Measurements from ENCODE around the gene PRELID1. TPM values are rescaled to one million over a fixed set of nuclear protein-coding genes. Genes with fewer than 3 reads are reported as not detected.

PRELID1 gene, protein sequence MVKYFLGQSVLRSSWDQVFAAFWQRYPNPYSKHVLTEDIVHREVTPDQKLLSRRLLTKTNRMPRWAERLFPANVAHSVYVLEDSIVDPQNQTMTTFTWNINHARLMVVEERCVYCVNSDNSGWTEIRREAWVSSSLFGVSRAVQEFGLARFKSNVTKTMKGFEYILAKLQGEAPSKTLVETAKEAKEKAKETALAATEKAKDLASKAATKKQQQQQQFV
- total RNA-seq: 79.6 and 79.9 TPM in 2 replicates

GRCh38 chr5:177303121-177303924 lies at the start of gene PRELID1, which contains the start of gene RAB24:
TSS of gene PRELID1 (plus strand) at chr5:177303799. CDS start at chr5:177303986, 187 bp downstream.
TSS of gene RAB24 (minus strand) at chr5:177303719. CDS start at chr5:177303288, 431 bp downstream.

DNA sequence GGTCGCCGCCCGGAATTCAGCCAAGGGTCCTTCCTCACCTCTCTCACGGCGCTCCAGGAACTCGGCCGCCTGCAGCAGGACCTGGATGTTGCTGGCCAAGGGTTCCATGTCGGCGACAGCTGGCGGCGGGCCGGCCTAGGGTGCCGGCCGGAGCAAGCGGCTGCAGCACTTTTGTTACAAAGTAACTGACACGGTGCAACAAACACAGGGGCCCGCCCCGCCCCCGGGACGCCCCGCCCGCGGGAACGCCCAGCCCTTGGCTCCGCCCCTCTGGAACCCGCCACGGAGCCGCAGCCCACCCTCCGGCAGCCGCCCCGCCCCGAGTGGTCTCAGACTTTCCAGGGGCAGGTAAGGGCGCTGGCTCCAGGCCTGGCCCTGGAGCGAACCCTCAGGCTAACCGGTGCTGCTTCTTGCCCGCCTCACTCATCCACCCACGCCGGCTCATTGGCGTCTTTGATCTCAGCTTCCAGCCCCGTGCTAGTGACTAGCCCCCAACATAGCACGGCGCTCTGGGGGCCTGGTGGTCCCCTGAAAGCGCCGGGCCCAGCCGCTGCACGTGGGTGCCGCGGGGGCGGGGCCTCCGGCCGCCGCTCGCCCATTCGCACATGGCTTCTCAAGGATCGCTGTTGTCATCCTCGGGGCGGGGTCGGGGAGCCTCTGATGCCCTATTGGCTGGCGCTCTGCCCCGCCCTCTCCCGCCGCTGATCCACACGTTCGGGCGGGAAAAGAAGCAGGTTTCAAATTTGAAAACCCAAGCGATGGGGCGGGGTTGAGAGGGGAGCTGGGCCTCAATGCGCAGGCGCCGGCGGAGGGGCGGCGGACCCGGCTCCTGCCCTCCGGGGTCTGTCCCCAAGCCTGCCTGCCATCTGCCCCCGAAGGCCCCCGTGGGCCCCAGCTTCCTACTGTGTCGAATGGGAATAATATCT lies 8.4 kb downstream of the PRELID1 start, which contains the start of gene MXD3:
Gene MXD3 (minus strand): TSS at position 176 of the 926 bp plus-strand sequence. CDS start 68 bp downstream, at position 108.

DNA sequence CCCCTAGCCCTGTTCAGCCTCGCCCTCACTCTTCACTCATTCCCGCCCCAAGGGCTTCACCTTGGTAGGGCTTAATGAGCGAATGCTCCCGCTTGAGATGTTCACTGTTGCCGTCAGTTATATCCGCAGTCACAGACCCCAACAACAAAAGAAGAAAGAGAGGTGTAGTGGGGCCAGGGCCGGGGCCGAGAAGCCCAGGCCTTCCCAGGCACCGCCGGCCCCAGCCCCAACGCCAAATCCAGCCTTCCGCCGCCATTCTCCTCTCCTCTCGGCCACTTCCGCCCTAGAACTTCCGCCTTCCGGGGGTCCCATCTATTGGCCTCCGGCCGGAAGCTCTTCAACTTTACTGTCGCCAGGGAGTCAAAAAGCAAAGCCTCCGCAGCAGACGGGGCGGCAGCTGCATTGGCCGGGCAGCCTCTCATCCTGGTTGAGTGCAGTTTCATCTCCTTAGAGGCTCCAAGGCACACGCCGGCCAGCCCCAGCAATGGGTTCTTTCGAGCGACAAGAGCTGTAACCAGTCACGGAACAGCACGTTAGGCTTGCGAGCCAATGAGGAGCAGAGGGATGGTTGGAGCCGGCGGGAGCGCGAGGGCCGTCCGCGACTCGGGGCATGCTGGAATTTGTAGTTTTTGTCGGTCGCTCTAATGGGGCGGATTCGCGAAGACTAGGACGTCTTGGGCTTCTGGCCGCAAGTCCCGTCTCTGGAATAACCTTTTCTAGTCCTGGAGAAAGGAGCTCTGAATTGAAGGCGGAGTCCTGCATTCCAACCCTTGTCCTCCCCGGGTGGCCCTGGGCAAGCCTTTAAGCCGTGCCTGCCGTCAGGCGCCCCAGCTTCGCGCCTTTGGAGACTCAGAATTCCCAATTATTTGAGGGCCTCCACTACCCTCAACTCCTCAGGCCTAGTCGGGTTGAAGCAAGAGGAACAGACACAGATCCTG lies 48.1 kb downstream of the PRELID1 start, which contains the start of gene LMAN2:
Gene LMAN2 (minus strand): TSS at position 277 of the 938 bp plus-strand sequence. CDS start 21 bp downstream, at position 256.

Other genes starting within 250 kb of the PRELID1 start
- 0.59 and 2.6 TPM in 2 replicates for gene FGFR4, start 216.9 kb upstream of the PRELID1 start, total RNA-seq
- gene NSD1, start 170.0 kb upstream of the PRELID1 start, total RNA-seq: 41.3 and 55.4 TPM in 2 replicates
- gene RAB24, start 80 bp upstream of the PRELID1 start, total RNA-seq: 17.9 and 25.5 TPM in 2 replicates
- gene MXD3, start 8.1 kb downstream of the PRELID1 start, total RNA-seq: 1.2 and 4.1 TPM in 2 replicates
- 494 and 696 TPM in 2 replicates for gene LMAN2, start 47.9 kb downstream of the PRELID1 start, total RNA-seq
- 3.9 and 4.2 TPM in 2 replicates for gene RGS14, start 54.1 kb downstream of the PRELID1 start, total RNA-seq
- gene SLC34A1, start 80.6 kb downstream of the PRELID1 start, total RNA-seq: not detected in 2 replicates
- not detected in 2 replicates for gene PFN3, start 96.9 kb downstream of the PRELID1 start, total RNA-seq
- 0.51 and 0.89 TPM in 2 replicates for gene F12, start 105.8 kb downstream of the PRELID1 start, total RNA-seq
- gene GRK6, start 122.9 kb downstream of the PRELID1 start, total RNA-seq: 14.6 and 26.1 TPM in 2 replicates
- 6.2 and 9.5 TPM in 2 replicates for gene PRR7, start 143.0 kb downstream of the PRELID1 start, total RNA-seq
- 108 and 180 TPM in 2 replicates for gene DBN1, start 169.8 kb downstream of the PRELID1 start, total RNA-seq
- 167 and 241 TPM in 2 replicates for gene PDLIM7, start 193.8 kb downstream of the PRELID1 start, total RNA-seq
- 3.3 and 8.4 TPM in 2 replicates for gene DOK3, start 206.0 kb downstream of the PRELID1 start, total RNA-seq
- gene DDX41, start 213.2 kb downstream of the PRELID1 start, total RNA-seq: 88.5 and 128 TPM in 2 replicates